HCT116 (cell line): ENCODE data around the gene SMYD3. TPM values are rescaled to one million over a fixed set of nuclear protein-coding genes. Genes with fewer than 3 reads are reported as not detected.

Experiments used
- ATAC-seq: fragments of 200-7000 bp; cut with Tn5 transposase; 2 replicates; pipeline ENCODE4 v1.9.1; 2020; ENCODE audit warnings: mild to moderate bottlenecking, moderate library complexity
- BruUV-seq: library from RNA; stranded (reverse); fragments of 400-500 nt; replicated peaks from 2 replicates; lab custom pipeline; 2021; lab: Mats Ljungman, UMichigan
- CTCF ChIA-PET: fragments of 300-600 bp; sonication (Branson Sonifier 250); formaldehyde crosslinking; loops from one replicate; lab custom pipeline; 2021; ENCODE audit warnings: antibody characterized with exemption; lab: Charles Lee
- POLR2A ChIA-PET: fragments of 300-600, 350-600 bp; sonication (Branson Sonifier 250); formaldehyde crosslinking; loops from one replicate; lab custom pipeline; 2021; ENCODE audit warnings: antibody characterized with exemption; lab: Charles Lee
- RAD21 ChIA-PET, 2 experiments: fragments of 300-600 bp; sonication (Branson Sonifier 250); formaldehyde crosslinking; loops; one replicate each; lab custom pipeline; 2023; ENCODE audit warnings: low total read pairs in 2 of 2; ENCODE audit not compliant: uncharacterized antibody in 2 of 2, unreplicated experiment in 2 of 2, low non-redundant PET in 1 of 2; lab: Charles Lee
- DNase-seq: peaks from one replicate; pipeline ENCODE4 v3.0.0-alpha.2; 2010; ENCODE audit warnings: low read depth, low spot score
- H2AFZ ChIP-seq: fragments of 200-600 bp; shearing (Covaris generic), sonication (generic); 2 replicates; pipeline ENCODE4 v1.6.1; 2017; ENCODE audit warnings: low read depth, mixed run types, mixed read lengths, antibody characterized with exemption, low read length; ENCODE audit not compliant: poor library complexity, severe bottlenecking
- H3K27ac ChIP-seq: 2 replicates; pipeline ENCODE4 v1.5.1; 2012; ENCODE audit warnings: low read depth, low read length
- H3K27me3 ChIP-seq: fragments of 200-600 bp; sonication (generic); 2 replicates; pipeline ENCODE4 v1.6.1; 2016; ENCODE audit warnings: mixed run types, low read length, mixed read lengths; ENCODE audit not compliant: insufficient read depth
- H3K36me3 ChIP-seq, 2 experiments: fragments of 200-500 bp in 1 of 2; fragments of 200-600 bp in 1 of 2; sonication (Bioruptor generic) in 1 of 2; sonication (generic) in 1 of 2; 2 replicates each; pipeline versions ENCODE4 v1.5.1 to v1.6.1; 2014 to 2016; ENCODE audit warnings: low read length in 2 of 2, inconsistent platforms in 1 of 2, mixed read lengths in 1 of 2, mixed run types in 1 of 2; ENCODE audit not compliant: insufficient read depth in 2 of 2, control insufficient read depth in 1 of 2
- H3K4me1 ChIP-seq, 2 experiments: fragments of 200-600 bp in 1 of 2; sonication (generic) in 1 of 2; 2 replicates each; pipeline versions ENCODE4 v1.5.1 to v1.6.1; 2012 to 2017; ENCODE audit warnings: low read length in 2 of 2, inconsistent platforms in 1 of 2, mild to moderate bottlenecking in 1 of 2, mixed read lengths in 1 of 2, mixed run types in 1 of 2, moderate library complexity in 1 of 2; ENCODE audit not compliant: insufficient read depth in 2 of 2, control insufficient read depth in 1 of 2
- H3K4me2 ChIP-seq: fragments of 200-600 bp; sonication (generic); 2 replicates; pipeline ENCODE4 v1.6.1; 2017; ENCODE audit warnings: mixed run types, low read length, mixed read lengths
- H3K4me3 ChIP-seq, 2 experiments: fragments of 200-600 bp in 1 of 2; sonication (generic) in 1 of 2; replicated peaks in 1 of 2; 2 replicates each; pipeline ENCODE4 v1.5.1; 2011 to 2016; ENCODE audit warnings: low read length in 2 of 2, control low read depth in 1 of 2, low read depth in 1 of 2, mild to moderate bottlenecking in 1 of 2, mixed read lengths in 1 of 2, mixed run types in 1 of 2
- H3K79me2 ChIP-seq: fragments of 200-600 bp; sonication (generic); 2 replicates; pipeline ENCODE4 v1.6.1; 2017; ENCODE audit warnings: mild to moderate bottlenecking, mixed run types, low read length, moderate library complexity, mixed read lengths; ENCODE audit not compliant: insufficient read depth
- H3K9ac ChIP-seq: fragments of 200-600 bp; sonication (generic); 2 replicates; pipeline ENCODE4 v1.6.1; 2016; ENCODE audit warnings: low read length, mixed read lengths
- H3K9me2 ChIP-seq: fragments of 200-600 bp; sonication (generic), shearing (Covaris generic); 2 replicates; pipeline ENCODE4 v1.6.1; 2017; ENCODE audit warnings: mixed run types, mild to moderate bottlenecking, moderate library complexity; ENCODE audit not compliant: insufficient read depth
- H3K9me3 ChIP-seq, 2 experiments: fragments of 200-500 bp in 1 of 2; fragments of 200-600 bp in 1 of 2; sonication (Bioruptor generic) in 1 of 2; sonication (generic) in 1 of 2; 2 replicates each; pipeline ENCODE4 v1.6.1; 2014 to 2017; ENCODE audit warnings: low read length in 2 of 2, mixed read lengths in 2 of 2, inconsistent platforms in 1 of 2, low read depth in 1 of 2, mild to moderate bottlenecking in 1 of 2, mixed run types in 1 of 2, moderate library complexity in 1 of 2; ENCODE audit not compliant: control insufficient read depth in 1 of 2, insufficient read depth in 1 of 2
- H4K20me1 ChIP-seq: fragments of 200-600 bp; sonication (generic), shearing (Covaris generic); 2 replicates; pipeline ENCODE4 v1.6.1; 2017; ENCODE audit warnings: mixed run types, mild to moderate bottlenecking, moderate library complexity; ENCODE audit not compliant: insufficient read depth
- ATF3 ChIP-seq: IDR thresholded peaks from 2 replicates; pipeline ENCODE4 v1.6.1; 2012
- CBX3 ChIP-seq: IDR thresholded peaks from 2 replicates; pipeline ENCODE4 v1.6.1; 2012; ENCODE audit warnings: low read depth
- CEBPB ChIP-seq: IDR thresholded peaks from 2 replicates; pipeline ENCODE4 v1.6.1; 2012; ENCODE audit warnings: low read depth
- CTCF ChIP-seq, 3 experiments: fragments of 200-600 bp in 1 of 3; sonication (generic) in 1 of 3; IDR thresholded peaks in 2 of 3; conservative IDR thresholded peaks in 1 of 3; 2 replicates each; pipeline ENCODE4 v1.5.1; 2012 to 2017; ENCODE audit warnings: low read depth in 2 of 3, low read length in 2 of 3, antibody characterized with exemption in 1 of 3, borderline replicate concordance in 1 of 3, control low read depth in 1 of 3, mild to moderate bottlenecking in 1 of 3, mixed read lengths in 1 of 3, mixed run types in 1 of 3, moderate library complexity in 1 of 3; ENCODE audit not compliant: insufficient read depth in 1 of 3
- EGR1 ChIP-seq: IDR thresholded peaks from 2 replicates; pipeline ENCODE4 v1.6.1; 2012; ENCODE audit warnings: low read depth
- ELF1 ChIP-seq: IDR thresholded peaks from 2 replicates; pipeline ENCODE4 v1.6.1; 2012; ENCODE audit warnings: low read depth, borderline replicate concordance
- EZH2 ChIP-seq: fragments of 200-600 bp; sonication (generic); IDR thresholded peaks from 2 replicates; pipeline ENCODE4 v1.6.1; 2017; ENCODE audit warnings: antibody characterized with exemption, mixed run types
- EZH2phosphoT487 ChIP-seq: fragments of 200-600 bp; IDR thresholded peaks from 2 replicates; pipeline ENCODE4 v1.6.1; 2018; ENCODE audit warnings: antibody characterized with exemption, borderline replicate concordance
- FOSL1 ChIP-seq: IDR thresholded peaks from 2 replicates; pipeline ENCODE4 v1.6.1; 2012; ENCODE audit warnings: low read depth
- JUND ChIP-seq: IDR thresholded peaks from 2 replicates; pipeline ENCODE4 v1.6.1; 2012
- MAX ChIP-seq: IDR thresholded peaks from 2 replicates; pipeline ENCODE4 v1.6.1; 2012
- POLR2A ChIP-seq: IDR thresholded peaks from 2 replicates; pipeline ENCODE4 v1.7.0; 2011; ENCODE audit warnings: borderline replicate concordance; ENCODE audit not compliant: insufficient read depth, insufficient read length; ENCODE audit errors: extremely low read depth
- POLR2AphosphoS5 ChIP-seq: IDR thresholded peaks from 2 replicates; pipeline ENCODE4 v1.6.1; 2011; ENCODE audit warnings: mild to moderate bottlenecking, low read depth, low read length, moderate library complexity
- RAD21 ChIP-seq: IDR thresholded peaks from 2 replicates; pipeline ENCODE4 v1.6.1; 2012; ENCODE audit warnings: low read depth, mild to moderate bottlenecking
- SP1 ChIP-seq: IDR thresholded peaks from 2 replicates; pipeline ENCODE4 v1.6.1; 2012; ENCODE audit warnings: low read depth
- SRF ChIP-seq: IDR thresholded peaks from 2 replicates; pipeline ENCODE4 v1.6.1; 2012; ENCODE audit warnings: low read depth
- YY1 ChIP-seq: IDR thresholded peaks from 2 replicates; pipeline ENCODE4 v1.6.1; 2011; ENCODE audit warnings: low read length, low read depth, moderate library complexity, mild to moderate bottlenecking; ENCODE audit not compliant: insufficient replicate concordance; ENCODE audit errors: extremely low read depth
- ZBTB33 ChIP-seq: IDR thresholded peaks from 2 replicates; pipeline ENCODE4 v1.6.1; 2011; ENCODE audit warnings: mild to moderate bottlenecking, low read length, moderate library complexity; ENCODE audit not compliant: insufficient replicate concordance; ENCODE audit errors: extremely low read depth
- ZFX ChIP-seq: fragments of 450-650 bp; IDR thresholded peaks from 2 replicates; pipeline ENCODE4 v1.6.1; 2017
- intact Hi-C: fragments of 100-400 bp; cut with micrococcal nuclease; formaldehyde crosslinking; loops from 2 replicates; pipeline ENCODE4 v1.10.0; 2022
- total RNA-seq: library from RNA; stranded (reverse); gene quantifications from one replicate; pipeline ENCODE4 v1.2.1, GENCODE V29; 2021; ENCODE audit not compliant: unreplicated experiment

SMYD3 gene
- total RNA-seq, 1 experiment from 2014 or later: 33.6 TPM

- no peaks in the 10 kb centered on the region for H3K79me2 ChIP-seq
- H3K9ac ChIP-seq: no peak overlapping the region
- TF ChIP-seq ATF3 (no peak), POLR2A (no peak), EZH2 (no peak), POLR2AphosphoS5 (no peak), SRF (no peak), ZFX (no peak), YY1 (no peak), EZH2phosphoT487 (no peak), EGR1 (no peak), RAD21 (no peak)
- DNase-seq (no peak), ATAC-seq (no peak)
- intact Hi-C loops: no loop called here
- H3K27me3 ChIP-seq: no peaks in the 10 kb centered on the region
- no TSS peak for BruUV-seq
- ChIA-PET POLR2A (no interaction called here), CTCF (no interaction called here), RAD21 (no interaction called here)
- H2AFZ ChIP-seq: no peak overlapping the region
- H3K4me2 ChIP-seq: no peak overlapping the region
- H3K36me3 ChIP-seq: no peaks in the 10 kb centered on the region
- no peaks in the 10 kb centered on the region for H4K20me1 ChIP-seq
- H3K4me1 ChIP-seq: peaks cover 0 to 6% of the 10 kb centered on the region in 2 experiments; a peak in 2 of 4 replicates
- H3K27ac ChIP-seq: no peak overlapping the region
- H3K9me3 ChIP-seq: no peaks in the 10 kb centered on the region
- no peaks in the 10 kb centered on the region for H3K9me2 ChIP-seq
- no peak overlapping the region for H3K4me3 ChIP-seq
Observed at GRCh38 chr1:245718951-245719350, 788.1 kb downstream of the SMYD3 start.

GRCh38 chr1:245718123-245718522 lies 789.0 kb downstream of the SMYD3 start:
- Histone ChIP-seq H4K20me1 (no peaks in the 10 kb centered on the region), H3K4me3 (no peak overlapping the region), H2AFZ (no peak overlapping the region), H3K27ac (no peak overlapping the region), H3K9ac (no peak overlapping the region), H3K79me2 (no peaks in the 10 kb centered on the region), H3K36me3 (no peaks in the 10 kb centered on the region), H3K27me3 (no peaks in the 10 kb centered on the region), H3K9me2 (no peaks in the 10 kb centered on the region), H3K4me1 (peaks cover 0 to 6% of the 10 kb centered on the region in 2 experiments; a peak in 2 of 4 replicates), H3K4me2 (no peak overlapping the region), H3K9me3 (no peaks in the 10 kb centered on the region)
- CTCF ChIA-PET: no interaction called here
- POLR2A ChIA-PET: no interaction called here
- DNase-seq (no peak), ATAC-seq (no peak)
- RAD21 ChIA-PET: no interaction called here
- BruUV-seq: no TSS peak
- intact Hi-C loops: no loop called here
- TF ChIP-seq FOSL1 (no peak), RAD21 (no peak), ELF1 (no peak), EZH2phosphoT487 (no peak), ATF3 (no peak), CTCF (IDR thresholded peaks at IDR 0.05 in 2 of 3, conservative IDR thresholded peaks at IDR 0.05 in 1 of 3; ENCODE audit: borderline replicate concordance in 1 of 3, insufficient read depth in 1 of 3, low read depth in 2 of 3, low read length in 2 of 3) (no peak), JUND (no peak), SRF (no peak), CBX3 (no peak), SP1 (no peak), CEBPB (no peak), MAX (no peak), ZBTB33 (no peak), YY1 (no peak), EZH2 (no peak)
